Ishikawa (cell line): Measurements from ENCODE around the gene RPTOR.

Experiments used
- CEBPB ChIP-seq: IDR thresholded peaks from 2 replicates; pipeline ENCODE4 v1.6.1; 2012
- EGR1 ChIP-seq: IDR thresholded peaks from 2 replicates; pipeline ENCODE4 v1.6.1; 2012
- EP300 ChIP-seq: IDR thresholded peaks from 2 replicates; pipeline ENCODE4 v1.6.1; 2012; ENCODE audit warnings: borderline replicate concordance
- MAX ChIP-seq: IDR thresholded peaks from 2 replicates; pipeline ENCODE4 v1.6.1; 2012
- NFIC ChIP-seq: IDR thresholded peaks from 2 replicates; pipeline ENCODE4 v1.6.1; 2012
- RAD21 ChIP-seq: IDR thresholded peaks from 2 replicates; pipeline ENCODE4 v1.6.1; 2012; ENCODE audit warnings: low read depth
- REST ChIP-seq: IDR thresholded peaks from 2 replicates; pipeline ENCODE4 v1.6.1; 2012; ENCODE audit warnings: low read depth, mild to moderate bottlenecking
- TAF1 ChIP-seq: IDR thresholded peaks from 2 replicates; pipeline ENCODE4 v1.6.1; 2012; ENCODE audit warnings: low read depth, mild to moderate bottlenecking
- TCF12 ChIP-seq: IDR thresholded peaks from 2 replicates; pipeline ENCODE4 v1.6.1; 2012; ENCODE audit warnings: low read depth
- TEAD4 ChIP-seq: IDR thresholded peaks from 2 replicates; pipeline ENCODE4 v1.6.1; 2012
- USF1 ChIP-seq: IDR thresholded peaks from 2 replicates; pipeline ENCODE4 v1.6.1; 2012
- YY1 ChIP-seq: IDR thresholded peaks from 2 replicates; pipeline ENCODE4 v1.6.1; 2012; ENCODE audit warnings: low read depth

- no peak for TF ChIP-seq EGR1
- no peak for TF ChIP-seq RAD21
- TF ChIP-seq EP300 = no peak
- no peak for TF ChIP-seq REST
- no peak for TF ChIP-seq TEAD4
- TF ChIP-seq CEBPB = no peak
- no peak for TF ChIP-seq NFIC
- no peak for TF ChIP-seq TCF12
- no peak for TF ChIP-seq TAF1
- no peak for TF ChIP-seq MAX
- no peak for TF ChIP-seq YY1
- no peak for TF ChIP-seq USF1
Measured at GRCh38 chr17:80902197-80902962, 357.7 kb downstream of the RPTOR start.
